Neural cell (in vitro differentiated cells): Measurements from ENCODE around the gene GPR107. TPM values are rescaled to one million over a fixed set of nuclear protein-coding genes. Genes with fewer than 3 reads are reported as not detected.

Experiments
- H2AFZ ChIP-seq: fragments of 200-600, 300-800 bp; sonication (generic), shearing (Covaris generic); 2 replicates; pipeline ENCODE4 v1.6.0; 2014; ENCODE audit warnings: low read depth, mild to moderate bottlenecking, antibody characterized with exemption, low read length, moderate library complexity
- H3F3A ChIP-seq: fragments of 200-600 bp; shearing (Covaris generic); 2 replicates; pipeline ENCODE4 v1.6.1; 2016; ENCODE audit warnings: mild to moderate bottlenecking, moderate library complexity, mixed read lengths, antibody characterized with exemption, low read length; ENCODE audit not compliant: insufficient read depth, poor library complexity, severe bottlenecking
- H3K27ac ChIP-seq: fragments of 200-600, 300-800 bp; sonication (generic), shearing (Covaris generic); 2 replicates; pipeline ENCODE4 v1.5.1; 2014; ENCODE audit warnings: mild to moderate bottlenecking, low read length, moderate library complexity
- H3K27me3 ChIP-seq: fragments of 300-800, 200-600 bp; sonication (generic), shearing (Covaris generic); 2 replicates; pipeline ENCODE4 v1.6.0; 2014; ENCODE audit warnings: mild to moderate bottlenecking, low read depth, low read length, moderate library complexity; ENCODE audit not compliant: insufficient read depth
- H3K36me3 ChIP-seq: fragments of 300-800, 200-600 bp; sonication (generic), shearing (Covaris generic); 2 replicates; pipeline ENCODE4 v1.5.1; 2014; ENCODE audit warnings: mild to moderate bottlenecking, antibody characterized with exemption, low read length, moderate library complexity; ENCODE audit not compliant: insufficient read depth
- H3K4me2 ChIP-seq: fragments of 300-800, 200-600 bp; sonication (generic), shearing (Covaris generic); 2 replicates; pipeline ENCODE4 v1.6.0; 2014; ENCODE audit warnings: mild to moderate bottlenecking, low read length
- H3K4me3 ChIP-seq: fragments of 300-800, 200-600 bp; sonication (generic), shearing (Covaris generic); 2 replicates; pipeline ENCODE4 v1.5.1; 2014; ENCODE audit warnings: mild to moderate bottlenecking, low read length, moderate library complexity
- H3K79me2 ChIP-seq: fragments of 200-600 bp; shearing (Covaris generic); replicated peaks from 2 replicates; pipeline ENCODE4 v1.6.0; 2014; ENCODE audit warnings: mild to moderate bottlenecking, low read length, moderate library complexity; ENCODE audit not compliant: insufficient read depth
- H3K9ac ChIP-seq: fragments of 300-800, 200-600 bp; sonication (generic), shearing (Covaris generic); 2 replicates; pipeline ENCODE4 v1.6.1; 2016; ENCODE audit warnings: mild to moderate bottlenecking, low read length, mixed read lengths
- H3K9me2 ChIP-seq: fragments of 200-600 bp; shearing (Covaris generic); 2 replicates; pipeline ENCODE4 v1.6.1; 2016; ENCODE audit warnings: mild to moderate bottlenecking, low read length, mixed read lengths; ENCODE audit not compliant: insufficient read depth
- H3K9me3 ChIP-seq: fragments of 200-600, 300-800 bp; sonication (generic), shearing (Covaris generic); 2 replicates; pipeline ENCODE4 v1.6.1; 2016; ENCODE audit warnings: mild to moderate bottlenecking, mixed run types, low read length, moderate library complexity, mixed read lengths
- H4K20me1 ChIP-seq: fragments of 200-600 bp; shearing (Covaris generic); 2 replicates; pipeline ENCODE4 v1.6.1; 2016; ENCODE audit warnings: mild to moderate bottlenecking, mixed run types; ENCODE audit not compliant: insufficient read depth
- EP300 ChIP-seq: fragments of 450-650 bp; conservative IDR thresholded peaks from 2 replicates; pipeline ENCODE4 v1.6.1; 2014; ENCODE audit warnings: antibody characterized with exemption, mild to moderate bottlenecking, moderate library complexity; ENCODE audit not compliant: poor library complexity, severe bottlenecking
- EZH2 ChIP-seq: fragments of 200-600, 300-800 bp; shearing (Covaris generic), sonication (generic); IDR thresholded peaks from 2 replicates; pipeline ENCODE4 v1.6.1; 2014; ENCODE audit warnings: antibody characterized with exemption, low read length, borderline replicate concordance, mild to moderate bottlenecking; ENCODE audit not compliant: insufficient read depth, poor library complexity, severe bottlenecking
- MXI1 ChIP-seq: fragments of 450-650 bp; conservative IDR thresholded peaks from 2 replicates; pipeline ENCODE4 v1.6.1; 2014; ENCODE audit warnings: antibody characterized with exemption, mild to moderate bottlenecking; ENCODE audit not compliant: poor library complexity, severe bottlenecking
- POLR2AphosphoS5 ChIP-seq: IDR thresholded peaks from 2 replicates; pipeline ENCODE4 v1.6.1; 2012
- RAD21 ChIP-seq: fragments of 450-650 bp; conservative IDR thresholded peaks from 2 replicates; pipeline ENCODE4 v1.6.1; 2014; ENCODE audit warnings: antibody characterized with exemption, mild to moderate bottlenecking, moderate library complexity
- SMC3 ChIP-seq: fragments of 450-650 bp; conservative IDR thresholded peaks from 2 replicates; pipeline ENCODE4 v1.6.1; 2014; ENCODE audit warnings: antibody characterized with exemption, mild to moderate bottlenecking, moderate library complexity; ENCODE audit not compliant: poor library complexity
- TAF1 ChIP-seq: IDR thresholded peaks from 2 replicates; pipeline ENCODE4 v1.6.1; 2012; ENCODE audit warnings: low read depth
- polyA plus RNA-seq: library from polyadenylated mRNA; depleted of rRNA; stranded (reverse); fragments of >200 nt; gene quantifications from 2 replicates; pipeline ENCODE4 v1.2.3, GENCODE V29; 2014
- TF ChIP-seq, protein P1 (sequence below): fragments of 450-650 bp; IDR thresholded peaks from 2 replicates; pipeline ENCODE4 v1.5.1; 2014; ENCODE audit warnings: antibody characterized with exemption, mild to moderate bottlenecking, moderate library complexity; ENCODE audit not compliant: poor library complexity, severe bottlenecking
- TF ChIP-seq, protein P2 (sequence below): IDR thresholded peaks from 2 replicates; pipeline ENCODE4 v1.6.1; 2012; ENCODE audit warnings: borderline replicate concordance

Gene GPR107
- polyA plus RNA-seq, 1 donor from 2014 or later, result 21.5 TPM

DNA sequence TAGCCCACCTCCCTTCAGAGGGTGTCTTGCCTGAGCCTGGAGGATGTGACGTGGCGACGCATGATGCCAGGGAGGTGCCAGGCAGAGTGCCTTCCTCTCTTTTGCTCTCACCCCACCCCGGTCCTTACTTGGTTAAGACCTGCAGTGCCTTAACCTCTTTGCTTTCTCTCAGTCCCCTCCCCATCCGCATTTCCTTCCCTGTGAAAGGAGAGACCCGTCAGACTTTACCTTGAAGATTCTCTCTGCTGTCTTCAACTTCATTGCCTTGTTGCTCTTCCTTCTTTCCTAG, 66.5 kb downstream of the GPR107 start:
- H4K20me1 ChIP-seq, result no peaks in the 10 kb centered on the region
- H3K4me2 ChIP-seq, result no peak overlapping the region
- H3K36me3 ChIP-seq, result no peaks in the 10 kb centered on the region
- no peaks in the 10 kb centered on the region for H3K9me2 ChIP-seq
- H3F3A ChIP-seq, result no peaks in the 10 kb centered on the region
- H3K79me2 ChIP-seq, result no peaks in the 10 kb centered on the region
- H3K4me3 ChIP-seq, result no peak overlapping the region
- H2AFZ ChIP-seq, result no peak overlapping the region
- no peak for TF ChIP-seq TAF1
- no peak for TF ChIP-seq MXI1
- TF ChIP-seq, protein P1, sequence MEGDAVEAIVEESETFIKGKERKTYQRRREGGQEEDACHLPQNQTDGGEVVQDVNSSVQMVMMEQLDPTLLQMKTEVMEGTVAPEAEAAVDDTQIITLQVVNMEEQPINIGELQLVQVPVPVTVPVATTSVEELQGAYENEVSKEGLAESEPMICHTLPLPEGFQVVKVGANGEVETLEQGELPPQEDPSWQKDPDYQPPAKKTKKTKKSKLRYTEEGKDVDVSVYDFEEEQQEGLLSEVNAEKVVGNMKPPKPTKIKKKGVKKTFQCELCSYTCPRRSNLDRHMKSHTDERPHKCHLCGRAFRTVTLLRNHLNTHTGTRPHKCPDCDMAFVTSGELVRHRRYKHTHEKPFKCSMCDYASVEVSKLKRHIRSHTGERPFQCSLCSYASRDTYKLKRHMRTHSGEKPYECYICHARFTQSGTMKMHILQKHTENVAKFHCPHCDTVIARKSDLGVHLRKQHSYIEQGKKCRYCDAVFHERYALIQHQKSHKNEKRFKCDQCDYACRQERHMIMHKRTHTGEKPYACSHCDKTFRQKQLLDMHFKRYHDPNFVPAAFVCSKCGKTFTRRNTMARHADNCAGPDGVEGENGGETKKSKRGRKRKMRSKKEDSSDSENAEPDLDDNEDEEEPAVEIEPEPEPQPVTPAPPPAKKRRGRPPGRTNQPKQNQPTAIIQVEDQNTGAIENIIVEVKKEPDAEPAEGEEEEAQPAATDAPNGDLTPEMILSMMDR, result no peak
- no peak for TF ChIP-seq EP300
- TF ChIP-seq SMC3, result no peak
- TF ChIP-seq EZH2, result no peak
- no peak for TF ChIP-seq RAD21
- no peaks in the 10 kb centered on the region for H3K9me3 ChIP-seq
- H3K27me3 ChIP-seq, result no peaks in the 10 kb centered on the region
- no peak overlapping the region for H3K9ac ChIP-seq
- H3K27ac ChIP-seq, result no peak overlapping the region

DNA sequence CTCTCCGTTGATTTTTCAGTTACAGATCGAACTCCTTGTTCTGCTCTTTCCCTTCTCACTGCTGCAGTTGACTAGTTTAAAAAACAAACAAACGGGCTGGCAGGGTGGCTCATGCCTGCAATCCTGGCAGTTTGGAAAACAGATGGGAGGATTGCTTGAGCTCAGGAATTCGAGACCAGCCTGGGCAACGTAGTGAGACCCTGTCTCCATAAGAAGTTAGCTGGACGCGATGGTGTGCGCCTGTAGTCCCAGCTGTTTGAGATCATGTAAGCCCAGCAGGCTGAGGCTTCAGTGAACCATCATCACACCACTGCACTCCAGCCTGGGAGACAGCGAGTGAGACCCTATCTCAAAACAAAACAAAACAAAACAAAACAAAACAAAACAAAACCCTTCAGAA, 67.1 kb downstream of the GPR107 start:
- Histone ChIP-seq H3K9me2 (no peaks in the 10 kb centered on the region), H3K9me3 (no peaks in the 10 kb centered on the region), H3K9ac (no peak overlapping the region), H3K27me3 (no peaks in the 10 kb centered on the region), H3K79me2 (no peaks in the 10 kb centered on the region), H3K4me3 (no peak overlapping the region), H3K36me3 (no peaks in the 10 kb centered on the region), H3K27ac (no peak overlapping the region), H4K20me1 (no peaks in the 10 kb centered on the region), H2AFZ (no peak overlapping the region), H3F3A (no peaks in the 10 kb centered on the region), H3K4me2 (no peak overlapping the region)
- TF ChIP-seq MXI1 (no peak), EP300 (no peak), POLR2AphosphoS5 (no peak), RAD21 (no peak), TAF1 (no peak), SMC3 (no peak), EZH2 (no peak)
- TF ChIP-seq, protein P2, sequence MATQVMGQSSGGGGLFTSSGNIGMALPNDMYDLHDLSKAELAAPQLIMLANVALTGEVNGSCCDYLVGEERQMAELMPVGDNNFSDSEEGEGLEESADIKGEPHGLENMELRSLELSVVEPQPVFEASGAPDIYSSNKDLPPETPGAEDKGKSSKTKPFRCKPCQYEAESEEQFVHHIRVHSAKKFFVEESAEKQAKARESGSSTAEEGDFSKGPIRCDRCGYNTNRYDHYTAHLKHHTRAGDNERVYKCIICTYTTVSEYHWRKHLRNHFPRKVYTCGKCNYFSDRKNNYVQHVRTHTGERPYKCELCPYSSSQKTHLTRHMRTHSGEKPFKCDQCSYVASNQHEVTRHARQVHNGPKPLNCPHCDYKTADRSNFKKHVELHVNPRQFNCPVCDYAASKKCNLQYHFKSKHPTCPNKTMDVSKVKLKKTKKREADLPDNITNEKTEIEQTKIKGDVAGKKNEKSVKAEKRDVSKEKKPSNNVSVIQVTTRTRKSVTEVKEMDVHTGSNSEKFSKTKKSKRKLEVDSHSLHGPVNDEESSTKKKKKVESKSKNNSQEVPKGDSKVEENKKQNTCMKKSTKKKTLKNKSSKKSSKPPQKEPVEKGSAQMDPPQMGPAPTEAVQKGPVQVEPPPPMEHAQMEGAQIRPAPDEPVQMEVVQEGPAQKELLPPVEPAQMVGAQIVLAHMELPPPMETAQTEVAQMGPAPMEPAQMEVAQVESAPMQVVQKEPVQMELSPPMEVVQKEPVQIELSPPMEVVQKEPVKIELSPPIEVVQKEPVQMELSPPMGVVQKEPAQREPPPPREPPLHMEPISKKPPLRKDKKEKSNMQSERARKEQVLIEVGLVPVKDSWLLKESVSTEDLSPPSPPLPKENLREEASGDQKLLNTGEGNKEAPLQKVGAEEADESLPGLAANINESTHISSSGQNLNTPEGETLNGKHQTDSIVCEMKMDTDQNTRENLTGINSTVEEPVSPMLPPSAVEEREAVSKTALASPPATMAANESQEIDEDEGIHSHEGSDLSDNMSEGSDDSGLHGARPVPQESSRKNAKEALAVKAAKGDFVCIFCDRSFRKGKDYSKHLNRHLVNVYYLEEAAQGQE, result no peak
- TF ChIP-seq, protein P1, result no peak
